Stimulated activated CD4-positive, alpha-beta T cell treated with anti-CD3 and anti-CD28 coated beads, Interleukin-12 subunit alpha, Interleukin-12 subunit beta, amount 100 ng/mL, for 24 hours (primary cell): ENCODE data around the gene TSKS.

Experiments
- DNase-seq, 2 experiments: peaks; one replicate each; pipeline ENCODE4 v3.0.0-alpha.2; 2020; ENCODE audit warnings: low read depth in 2 of 2

Gene TSKS

DNA sequence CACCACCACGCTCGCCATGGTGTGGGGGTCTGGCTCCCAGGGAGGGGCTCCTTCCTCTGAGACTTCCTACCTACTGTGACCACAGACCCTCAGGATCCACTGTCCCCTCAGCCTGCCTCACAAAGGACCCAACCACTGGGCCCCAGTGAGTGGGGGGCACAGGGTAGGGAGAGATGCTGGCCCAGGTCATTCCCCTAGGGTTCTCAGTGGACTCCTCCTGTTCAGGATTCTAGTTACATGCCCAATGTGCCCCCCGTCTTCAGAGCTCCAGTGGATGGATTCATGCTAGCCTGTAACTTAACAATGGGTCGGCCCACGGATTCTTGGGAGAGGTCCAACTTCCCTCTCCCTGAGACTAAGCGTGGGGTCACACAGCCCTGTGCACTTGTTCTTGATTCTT is at the start of gene TSKS:
Gene TSKS (minus strand): TSS at position 77 of the 400 bp plus-strand sequence. CDS start 59 bp downstream, at position 18.
- DNase-seq = no peak

DNA sequence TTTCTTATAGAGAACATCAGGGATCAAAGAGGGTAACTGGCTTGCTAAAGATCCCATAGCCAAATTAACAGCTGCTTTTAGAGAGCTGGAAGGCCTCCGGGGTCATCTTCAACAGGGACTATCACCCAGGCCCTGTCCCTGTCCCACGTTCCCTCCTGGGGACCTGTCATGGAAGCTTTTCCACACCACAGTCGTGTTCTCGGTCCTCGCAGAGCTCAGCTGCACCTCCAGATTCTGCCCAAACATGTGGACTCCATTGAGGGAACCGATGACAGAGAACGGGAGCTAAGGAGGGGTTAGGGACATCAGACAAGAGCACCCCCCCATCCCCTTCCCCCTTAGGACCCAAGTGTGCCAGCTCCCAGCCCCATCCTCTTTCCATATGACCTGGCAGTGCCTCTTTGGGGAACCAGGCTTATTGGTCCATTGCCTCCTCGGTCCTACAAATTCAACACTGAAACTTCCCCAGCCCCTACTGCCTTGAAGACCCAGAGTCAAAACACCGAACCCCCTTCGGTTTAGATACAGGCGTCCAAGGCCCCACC is 49.4 kb upstream of the TSKS start:
- DNase-seq = no peak

DNA sequence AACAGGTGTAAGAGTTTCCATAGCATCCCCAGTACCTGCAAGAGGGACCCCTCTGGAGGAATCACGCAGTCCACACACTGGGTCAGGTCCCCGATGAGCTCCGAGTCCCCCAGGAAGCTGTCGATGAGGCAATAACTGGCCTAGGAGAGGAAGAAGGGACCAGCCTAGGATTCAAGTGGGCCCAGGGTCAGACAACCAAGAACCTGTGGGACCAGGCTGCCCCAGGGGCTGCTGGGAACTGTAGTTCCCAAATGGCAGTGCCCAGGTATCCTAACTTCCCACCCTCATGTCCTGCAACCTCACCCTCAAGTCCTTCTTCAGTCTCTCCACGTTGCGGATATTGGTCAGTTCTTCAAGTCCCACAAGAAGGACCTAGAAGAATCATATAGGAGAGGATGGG is 48.2 kb upstream of the TSKS start:
- DNase-seq = no peak

DNA sequence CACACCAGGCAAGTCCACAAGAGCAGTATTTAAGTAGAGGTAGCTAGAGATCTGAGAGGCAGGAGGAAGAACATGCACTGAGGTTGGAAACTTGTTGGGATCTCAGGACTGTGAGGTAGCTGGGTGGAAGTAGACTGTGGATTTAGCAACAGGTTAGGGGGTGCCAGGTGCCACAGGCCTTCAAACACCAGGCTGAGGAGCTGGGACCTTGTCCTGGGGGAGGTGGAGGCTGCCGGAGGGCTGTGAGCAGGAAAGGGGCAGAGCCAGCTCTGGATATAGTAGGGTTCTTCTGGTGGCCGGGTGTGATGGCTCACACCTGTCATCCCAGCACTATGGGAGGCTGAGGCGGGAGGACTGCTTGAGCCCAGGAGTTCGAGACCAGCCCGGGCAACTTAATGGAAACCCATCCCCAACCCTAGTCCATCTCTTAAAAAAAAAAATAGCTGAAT is 46.9 kb upstream of the TSKS start:
- no peak for DNase-seq

DNA sequence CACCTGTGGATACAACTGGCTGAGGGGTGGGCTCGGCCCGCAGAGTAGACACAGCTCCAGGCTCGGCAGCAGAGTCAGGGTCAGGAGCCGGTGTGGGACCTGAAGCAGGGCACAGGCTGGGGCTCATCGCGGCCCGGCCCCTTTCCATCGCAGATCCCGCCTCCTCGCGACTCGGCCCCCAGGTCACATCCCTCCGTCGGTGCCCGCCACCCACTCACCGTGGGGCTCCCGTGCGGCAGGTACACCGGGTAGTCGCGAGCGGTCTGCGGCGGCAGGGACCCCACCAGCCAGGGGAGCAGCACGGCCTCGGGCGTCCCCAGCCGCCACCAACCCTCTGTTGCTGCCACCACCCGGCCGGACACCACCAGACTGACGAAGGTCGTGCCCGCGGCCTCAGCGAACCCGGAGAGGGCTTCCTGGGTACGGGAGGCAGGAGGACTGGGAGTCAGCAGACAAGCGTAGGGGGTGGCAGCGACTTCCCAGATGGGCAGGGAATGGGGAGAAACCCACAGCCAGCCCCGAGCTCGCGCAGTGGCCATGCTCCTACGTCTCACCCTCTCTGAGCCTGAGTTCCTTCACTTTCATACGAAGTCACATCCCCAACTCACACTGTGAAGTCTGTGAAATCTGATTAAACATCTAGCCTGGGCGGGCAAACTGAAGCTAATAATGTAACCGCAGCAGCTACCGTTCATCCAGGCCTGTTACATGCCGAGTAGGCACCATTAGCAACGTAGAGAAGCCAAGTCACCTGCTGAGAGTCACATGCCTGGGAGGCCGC is 46.2 kb upstream of the TSKS start:
- peak; percentile 17 to 35 for DNase-seq

DNA sequence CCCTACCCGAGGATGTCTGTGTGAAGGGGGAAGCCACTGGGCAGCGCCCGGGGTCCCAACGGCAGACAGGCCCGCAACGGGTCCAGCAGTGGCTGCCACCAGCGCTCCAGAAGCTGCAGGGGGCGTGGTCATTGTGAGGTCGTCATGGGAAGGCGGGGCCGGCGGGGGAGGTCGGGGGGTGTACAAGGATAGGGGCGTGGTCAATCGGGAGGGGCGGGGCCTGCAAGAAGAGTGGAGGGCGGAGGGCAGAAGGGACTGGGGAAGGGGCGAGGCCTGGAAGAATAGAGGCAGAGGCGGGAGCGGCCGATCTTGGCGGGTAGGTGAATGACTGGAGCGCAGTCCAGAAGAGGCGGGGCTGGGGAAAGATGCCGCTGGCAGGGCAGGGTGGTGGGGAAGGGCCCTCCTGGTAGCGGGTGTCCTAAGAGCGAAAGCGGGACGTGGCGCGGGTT is 45.6 kb upstream of the TSKS start:
- peak; percentile 64 to 82 for DNase-seq

- DNase-seq = no peak
Observed at GRCh38 chr19:49807904-49808675, 45.0 kb upstream of the TSKS start.

- DNase-seq = no peak
Observed at GRCh38 chr19:49807058-49807903, 44.2 kb upstream of the TSKS start.

GRCh38 chr19:49806620-49806959 is 43.5 kb upstream of the TSKS start:
- no peak for DNase-seq

- no peak for DNase-seq
Observed at GRCh38 chr19:49805822-49806619, 42.9 kb upstream of the TSKS start.

- no peak for DNase-seq
Observed at GRCh38 chr19:49803529-49803856, 40.4 kb upstream of the TSKS start.

- no peak for DNase-seq
Observed at GRCh38 chr19:49802836-49803528, 39.9 kb upstream of the TSKS start.

GRCh38 chr19:49801966-49802661 is 39.0 kb upstream of the TSKS start:
- DNase-seq = no peak

DNA sequence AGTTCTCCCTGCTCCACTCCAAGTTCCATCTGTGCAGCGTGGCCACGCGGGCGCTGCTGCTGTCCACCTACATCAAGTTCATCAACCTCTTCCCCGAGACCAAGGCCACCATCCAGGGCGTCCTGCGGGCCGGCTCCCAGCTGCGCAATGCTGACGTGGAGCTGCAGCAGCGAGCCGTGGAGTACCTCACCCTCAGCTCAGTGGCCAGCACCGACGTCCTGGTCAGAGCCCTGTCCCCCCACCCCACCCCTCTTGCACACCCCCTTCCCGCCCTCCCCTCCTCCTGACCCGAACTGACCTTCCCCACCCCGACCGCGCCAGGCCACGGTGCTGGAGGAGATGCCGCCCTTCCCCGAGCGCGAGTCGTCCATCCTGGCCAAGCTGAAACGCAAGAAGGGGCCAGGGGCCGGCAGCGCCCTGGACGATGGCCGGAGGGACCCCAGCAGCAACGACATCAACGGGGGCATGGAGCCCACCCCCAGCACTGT is 38.3 kb upstream of the TSKS start:
- DNase-seq = no peak

DNA sequence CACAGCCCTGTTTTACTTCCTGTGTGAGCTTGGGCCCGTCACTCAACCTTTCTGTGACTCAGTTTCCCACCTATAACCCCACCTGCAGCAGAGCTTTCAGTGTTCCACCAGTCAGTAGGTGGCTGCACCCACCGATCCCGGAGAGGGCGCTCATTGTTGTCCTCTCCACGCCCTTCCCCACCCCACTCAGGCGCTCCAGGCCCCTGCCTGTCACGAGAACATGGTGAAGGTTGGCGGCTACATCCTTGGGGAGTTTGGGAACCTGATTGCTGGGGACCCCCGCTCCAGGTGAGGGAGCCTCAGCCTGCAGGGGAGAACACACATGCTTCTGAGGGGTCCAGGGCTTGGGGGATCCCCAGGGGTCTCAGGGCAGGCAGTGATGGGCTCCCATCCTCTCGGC is 37.7 kb upstream of the TSKS start:
- DNase-seq = no peak

DNA sequence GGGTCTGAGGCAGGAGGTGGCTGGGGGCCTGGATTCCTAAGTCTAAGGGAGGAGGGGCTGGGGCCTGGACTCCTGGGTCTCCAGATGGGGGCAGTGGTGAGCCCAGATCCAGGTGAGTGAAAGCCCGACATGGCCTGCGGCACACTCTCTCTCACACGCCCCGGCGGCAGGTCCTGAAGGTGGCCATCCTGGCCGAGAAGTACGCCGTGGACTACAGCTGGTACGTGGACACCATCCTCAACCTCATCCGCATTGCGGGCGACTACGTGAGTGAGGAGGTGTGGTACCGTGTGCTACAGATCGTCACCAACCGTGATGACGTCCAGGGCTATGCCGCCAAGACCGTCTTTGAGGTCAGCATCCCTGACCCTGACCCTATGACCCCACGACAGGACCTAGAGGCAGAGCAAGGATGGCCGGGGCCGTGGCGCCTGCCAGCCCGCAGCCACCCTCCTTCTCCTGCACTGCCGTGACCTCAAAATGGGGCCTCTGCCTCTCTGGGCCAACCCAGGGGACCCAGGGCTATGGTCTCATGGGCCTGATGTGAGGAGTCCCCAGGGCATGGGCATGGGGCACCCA is 36.8 kb upstream of the TSKS start:
- DNase-seq = no peak

DNA sequence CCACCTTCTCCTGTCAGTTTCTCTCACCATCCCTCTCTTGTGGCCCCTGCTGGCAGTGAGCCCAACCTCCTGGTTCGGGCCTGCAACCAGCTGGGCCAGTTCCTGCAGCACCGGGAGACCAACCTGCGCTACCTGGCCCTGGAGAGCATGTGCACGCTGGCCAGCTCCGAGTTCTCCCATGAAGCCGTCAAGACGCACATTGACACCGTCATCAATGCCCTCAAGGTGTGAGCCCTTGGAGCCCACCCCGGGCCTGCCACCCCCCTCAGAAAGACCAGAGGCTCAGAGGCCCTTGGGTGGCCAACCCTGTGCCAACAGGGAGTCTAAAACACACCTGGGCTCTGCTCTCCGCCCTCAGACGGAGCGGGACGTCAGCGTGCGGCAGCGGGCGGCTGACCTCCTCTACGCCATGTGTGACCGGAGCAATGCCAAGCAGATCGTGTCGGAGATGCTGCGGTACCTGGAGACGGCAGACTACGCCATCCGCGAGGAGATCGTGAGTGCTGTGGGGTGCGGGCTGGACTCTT is 36.2 kb upstream of the TSKS start:
- no peak for DNase-seq

DNA sequence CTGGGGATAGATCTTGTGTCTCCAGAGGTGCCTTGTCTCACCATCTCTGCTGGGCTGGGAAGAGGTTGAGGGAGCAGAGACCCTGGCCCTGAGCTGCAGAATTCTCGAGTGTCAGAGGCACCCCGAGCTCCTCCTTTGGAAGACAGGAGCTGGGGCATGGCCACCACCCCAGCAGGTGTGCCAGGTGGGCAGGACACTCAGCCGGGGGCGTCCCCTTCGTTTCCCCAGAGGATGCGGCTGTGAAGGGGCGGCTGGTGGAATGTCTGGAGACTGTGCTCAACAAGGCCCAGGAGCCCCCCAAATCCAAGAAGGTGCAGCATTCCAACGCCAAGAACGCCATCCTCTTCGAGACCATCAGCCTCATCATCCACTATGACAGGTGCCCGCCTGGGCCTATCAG is 35.5 kb upstream of the TSKS start:
- no peak for DNase-seq

DNA sequence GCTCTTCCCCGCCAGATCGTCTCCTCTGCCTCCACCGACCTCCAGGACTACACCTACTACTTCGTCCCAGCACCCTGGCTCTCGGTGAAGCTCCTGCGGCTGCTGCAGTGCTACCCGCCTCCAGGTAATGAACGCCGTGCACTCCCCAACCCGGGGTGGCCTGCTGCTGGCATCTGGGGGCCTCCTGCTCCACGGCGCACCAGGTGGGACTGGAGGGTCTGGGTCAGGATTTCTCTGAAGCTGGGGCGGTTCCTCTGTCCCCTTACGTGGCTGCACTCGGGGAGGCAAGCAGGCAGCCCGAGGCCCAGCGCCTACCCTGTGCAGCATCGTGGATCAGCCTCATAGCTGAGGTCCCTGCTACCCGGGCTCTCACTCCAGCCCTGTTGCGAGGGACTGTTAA is 32.5 kb upstream of the TSKS start:
- DNase-seq = no peak

DNA sequence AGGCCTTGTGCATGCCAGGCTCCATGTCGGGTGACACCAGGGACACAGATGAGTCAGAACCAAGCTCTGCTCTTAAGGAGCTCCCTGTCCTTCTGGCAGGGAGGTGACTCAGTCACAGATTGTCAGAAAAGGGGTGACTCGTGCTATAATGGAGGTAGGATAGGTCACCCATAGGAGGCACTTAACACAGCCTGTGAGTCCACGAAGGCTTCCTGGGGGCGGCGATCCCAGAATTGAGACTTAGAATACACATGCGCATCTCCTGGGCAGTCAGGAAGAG is 30.4 kb upstream of the TSKS start:
- no peak for DNase-seq
